GM12878 (cell line): ENCODE measurements around the gene PCSK6. TPM values are rescaled to one million over a fixed set of nuclear protein-coding genes. Genes with fewer than 3 reads are reported as not detected.

Experiments used
- ATAC-seq: fragments of 200-7000 bp; cut with Tn5 transposase; 3 replicates; pipeline ENCODE4 v1.9.1; 2020; ENCODE audit warnings: mild to moderate bottlenecking, moderate library complexity
- BruUV-seq: library from RNA; stranded (reverse); fragments of 400-500 nt; replicated peaks from 2 replicates; lab custom pipeline; 2021; lab: Mats Ljungman, UMichigan
- CTCF ChIA-PET: fragments of 300-600 bp; sonication (Branson Sonifier 250); formaldehyde crosslinking; extraction: SDS; loops from one replicate; lab custom pipeline; 2021; ENCODE audit warnings: inconsistent platforms; lab: Yijun Ruan, JAX
- POLR2A ChIA-PET: fragments of 350-600 bp; formaldehyde crosslinking; extraction: SDS; loops from one replicate; lab custom pipeline; 2021; ENCODE audit warnings: inconsistent platforms; lab: Charles Lee
- RAD21 ChIA-PET: fragments of 300-600 bp; sonication (Branson Sonifier 250); formaldehyde crosslinking; loops from one replicate; lab custom pipeline; 2023; ENCODE audit warnings: antibody characterized with exemption; ENCODE audit not compliant: unreplicated experiment; lab: Charles Lee
- SMC1A ChIA-PET: fragments of 300-600 bp; sonication (Branson Sonifier 250); formaldehyde crosslinking; loops from one replicate; lab custom pipeline; 2023; ENCODE audit not compliant: unreplicated experiment, uncharacterized antibody; lab: Charles Lee
- DNase-seq: peaks from one replicate; pipeline ENCODE4 v3.0.0-alpha.2; 2011; ENCODE audit warnings: low read depth, low spot score
- FAIRE-seq: peaks from 3 replicates; lab custom pipeline; 2011; peaks lifted over from hg19 to GRCh38; lab: Jason Lieb, UNC
- H2AFZ ChIP-seq: 2 replicates; pipeline ENCODE4 v1.6.0; 2011; ENCODE audit warnings: low read depth, low read length, control low read depth; ENCODE audit not compliant: control insufficient read depth
- H3K27ac ChIP-seq: 2 replicates; pipeline ENCODE4 v1.5.1; 2011; ENCODE audit warnings: control low read depth; ENCODE audit not compliant: control insufficient read depth, insufficient read depth
- H3K27me3 ChIP-seq, 2 experiments: replicated peaks in 1 of 2; 2 replicates each; pipeline versions ENCODE4 v1.6.0 to v1.6.1; 2011; ENCODE audit warnings: low read length in 1 of 2; ENCODE audit not compliant: control insufficient read depth in 2 of 2, insufficient read depth in 2 of 2
- H3K36me3 ChIP-seq, 2 experiments: 2 replicates each; pipeline ENCODE4 v1.5.1; 2011; ENCODE audit warnings: low read length in 1 of 2; ENCODE audit not compliant: control insufficient read depth in 2 of 2, insufficient read depth in 2 of 2
- H3K4me1 ChIP-seq: 2 replicates; pipeline ENCODE4 v1.6.1; 2011; ENCODE audit warnings: mild to moderate bottlenecking, low read length, moderate library complexity, mixed read lengths; ENCODE audit not compliant: control insufficient read depth, insufficient read depth
- H3K4me2 ChIP-seq: 2 replicates; pipeline ENCODE4 v1.6.0; 2011; ENCODE audit warnings: control low read depth; ENCODE audit not compliant: control insufficient read depth, insufficient read depth
- H3K4me3 ChIP-seq: fragments of 200-600 bp; sonication (generic); 2 replicates; pipeline ENCODE4 v1.5.1; 2016
- H3K79me2 ChIP-seq: 2 replicates; pipeline ENCODE4 v1.6.0; 2011; ENCODE audit warnings: low read length; ENCODE audit not compliant: control insufficient read depth, insufficient read depth
- H3K9ac ChIP-seq: 2 replicates; pipeline ENCODE4 v1.8.0; 2011; ENCODE audit warnings: low read length, control low read depth, mixed read lengths; ENCODE audit not compliant: control insufficient read depth, insufficient read depth
- H3K9me3 ChIP-seq: replicated peaks from 3 replicates; pipeline ENCODE4 v1.5.1; 2011; ENCODE audit warnings: mild to moderate bottlenecking, low read length; ENCODE audit not compliant: control insufficient read depth, insufficient read depth
- H4K20me1 ChIP-seq: 2 replicates; pipeline ENCODE4 v1.6.0; 2011; ENCODE audit not compliant: control insufficient read depth, insufficient read depth
- BHLHE40 ChIP-seq, 2 experiments: fragments of 450-650 bp in 1 of 2; IDR thresholded peaks; 2 replicates each; pipeline ENCODE4 v1.6.1; 2011 to 2017; ENCODE audit warnings: low read depth in 2 of 2, borderline replicate concordance in 1 of 2, improper control_type of control experiment in 1 of 2, low read length in 1 of 2, mild to moderate bottlenecking in 1 of 2
- BRCA1 ChIP-seq: IDR thresholded peaks from 2 replicates; pipeline ENCODE4 v1.6.1; 2011; ENCODE audit warnings: low read depth, low read length, improper control_type of control experiment
- KDM1A ChIP-seq: fragments of 200-600 bp; sonication (generic); IDR thresholded peaks from 2 replicates; pipeline ENCODE4 v1.6.1; 2016; ENCODE audit warnings: borderline replicate concordance
- NBN ChIP-seq: fragments of 450-650 bp; IDR thresholded peaks from 2 replicates; pipeline ENCODE4 v1.6.1; 2016
- NFYB ChIP-seq: IDR thresholded peaks from 2 replicates; pipeline ENCODE4 v1.6.1; 2011; ENCODE audit warnings: low read depth, mild to moderate bottlenecking, low read length, improper control_type of control experiment, moderate library complexity; ENCODE audit not compliant: insufficient read depth
- SREBF1 ChIP-seq: IDR thresholded peaks from 2 replicates; pipeline ENCODE4 v1.6.1; 2012; ENCODE audit warnings: mild to moderate bottlenecking, low read length
- SRF ChIP-seq, 2 experiments: IDR thresholded peaks; 2 replicates each; pipeline ENCODE4 v1.6.1; 2011; ENCODE audit warnings: low read depth in 2 of 2, low read length in 2 of 2, mild to moderate bottlenecking in 1 of 2, moderate library complexity in 1 of 2
- STAT1 ChIP-seq: fragments of 450-650 bp; conservative IDR thresholded peaks from 2 replicates; pipeline ENCODE4 v1.6.1; 2014; ENCODE audit warnings: antibody characterized with exemption, mild to moderate bottlenecking
- YBX1 ChIP-seq: fragments of 450-650 bp; IDR thresholded peaks from 2 replicates; pipeline ENCODE4 v1.6.1; 2016; ENCODE audit warnings: antibody characterized with exemption
- WGBS: methylation state at CpG from one replicate; pipeline ENCODE4 v1.1.6; 2016; ENCODE audit warnings: low lambda C conversion rate; ENCODE audit not compliant: insufficient replicate concordance, insufficient coverage; ENCODE audit errors: missing lambda C conversion rate; 5-methylcytosine and 5-hydroxymethylcytosine counted together
- in situ Hi-C: fragments of 300-500 bp; cut with MboI; formaldehyde crosslinking; loops from 9 replicates; pipeline ENCODE4 v1.14.3; 2018; ENCODE audit warnings: mixed read lengths
- intact Hi-C: fragments of 100-400 bp; cut with micrococcal nuclease; formaldehyde crosslinking; loops from one replicate; pipeline ENCODE4 v1.14.2; 2022; ENCODE audit not compliant: unreplicated experiment
- polyA plus RNA-seq, 11 experiments: library from polyadenylated mRNA; depleted of rRNA in 4 of 11; unstranded in 6 of 11; stranded (reverse) in 5 of 11; fragments of >200 nt; fragmentation: Nextera tagmentation in 4 of 11; fragmentation: Illumina TruSeq in 1 of 11; extraction: Ambion mirVana in 4 of 11; extraction: Trizol in 1 of 11; gene quantifications; 1 replicate in 1 of 11; 2 replicates in 10 of 11; pipeline versions ENCODE4 v1.2.1 to v1.2.3, GENCODE V29; 2011 to 2016; ENCODE audit warnings: inconsistent platforms in 2 of 11, missing spikeins in 2 of 11, low read depth in 1 of 11
- total RNA-seq, 4 experiments: library from RNA; depleted of rRNA in 3 of 4; stranded (reverse); fragments of >200 nt in 3 of 4; fragmentation: Illumina TruSeq in 1 of 4; extraction: Trizol in 1 of 4; gene quantifications; 2 replicates each; pipeline versions ENCODE4 v1.2.1 to v1.2.3, GENCODE V29; 2013 to 2021
- TF ChIP-seq, protein P1 (sequence below): fragments of 450-650 bp; IDR thresholded peaks from 2 replicates; pipeline ENCODE4 v1.6.1; 2017; ENCODE audit warnings: low read depth, mild to moderate bottlenecking, moderate library complexity
- TF ChIP-seq, protein P2 (sequence below): IDR thresholded peaks from 2 replicates; pipeline ENCODE4 v1.6.1; 2011; ENCODE audit warnings: low read depth, low read length, improper control_type of control experiment, borderline replicate concordance
- TF ChIP-seq, protein P3 (sequence below): IDR thresholded peaks from 2 replicates; pipeline ENCODE4 v1.6.1; 2011; ENCODE audit warnings: low read depth, mild to moderate bottlenecking, low read length, moderate library complexity, borderline replicate concordance; ENCODE audit errors: extremely low read depth

PCSK6 gene
- total and polyA plus RNA-seq, 10 of the 15 experiments (the other 5 are each of a cell fraction or from before 2014, with no cell fraction given), result 0.19 to 0.67 (median 0.25) TPM; not detected in 4

DNA sequence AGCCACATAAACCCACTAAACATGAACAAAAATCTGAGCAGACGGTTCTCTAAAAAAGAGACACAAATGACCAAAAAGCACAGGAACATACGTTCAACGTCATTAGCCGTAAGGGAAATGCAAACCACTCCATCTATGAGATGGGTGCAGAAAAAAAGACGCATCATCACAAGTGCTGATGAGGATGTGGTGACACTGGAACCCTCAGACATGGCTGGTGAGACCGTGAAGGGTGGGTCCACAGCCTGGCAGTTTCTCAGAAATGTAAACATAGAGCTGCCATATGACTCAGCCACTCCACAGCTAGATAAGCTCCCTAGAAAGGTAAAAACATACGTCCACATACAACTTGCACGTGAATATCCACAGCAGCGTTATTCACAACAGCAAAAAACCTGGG lies 23.3 kb downstream of the PCSK6 start:
- Histone ChIP-seq H2AFZ (no peak overlapping the region), H3K9me3 (no peaks in the 10 kb centered on the region), H3K27me3 (no peaks in the 10 kb centered on the region; a peak in 1 of 4 replicates), H3K9ac (no peak overlapping the region), H3K79me2 (no peaks in the 10 kb centered on the region), H3K27ac (no peak overlapping the region), H3K4me1 (no peaks in the 10 kb centered on the region), H3K4me2 (no peak overlapping the region), H4K20me1 (no peaks in the 10 kb centered on the region), H3K36me3 (no peaks in the 10 kb centered on the region), H3K4me3 (no peak overlapping the region)
- CTCF ChIA-PET, result no interaction called here
- intact Hi-C loops (no loop called here), in situ Hi-C loops (no loop called here)
- TF ChIP-seq NBN (no peak), SREBF1 (no peak), KDM1A (no peak), BHLHE40 (IDR thresholded peaks at IDR 0.05; ENCODE audit: borderline replicate concordance in 1 of 2, low read depth in 2 of 2, low read length in 1 of 2) (no peak), BRCA1 (no peak), YBX1 (no peak), NFYB (no peak), STAT1 (no peak), SRF (IDR thresholded peaks at IDR 0.05; ENCODE audit: low read depth in 2 of 2, low read length in 2 of 2) (no peak)
- TF ChIP-seq, protein P1, sequence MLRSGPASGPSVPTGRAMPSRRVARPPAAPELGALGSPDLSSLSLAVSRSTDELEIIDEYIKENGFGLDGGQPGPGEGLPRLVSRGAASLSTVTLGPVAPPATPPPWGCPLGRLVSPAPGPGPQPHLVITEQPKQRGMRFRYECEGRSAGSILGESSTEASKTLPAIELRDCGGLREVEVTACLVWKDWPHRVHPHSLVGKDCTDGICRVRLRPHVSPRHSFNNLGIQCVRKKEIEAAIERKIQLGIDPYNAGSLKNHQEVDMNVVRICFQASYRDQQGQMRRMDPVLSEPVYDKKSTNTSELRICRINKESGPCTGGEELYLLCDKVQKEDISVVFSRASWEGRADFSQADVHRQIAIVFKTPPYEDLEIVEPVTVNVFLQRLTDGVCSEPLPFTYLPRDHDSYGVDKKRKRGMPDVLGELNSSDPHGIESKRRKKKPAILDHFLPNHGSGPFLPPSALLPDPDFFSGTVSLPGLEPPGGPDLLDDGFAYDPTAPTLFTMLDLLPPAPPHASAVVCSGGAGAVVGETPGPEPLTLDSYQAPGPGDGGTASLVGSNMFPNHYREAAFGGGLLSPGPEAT, result no peak
- TF ChIP-seq, protein P2, sequence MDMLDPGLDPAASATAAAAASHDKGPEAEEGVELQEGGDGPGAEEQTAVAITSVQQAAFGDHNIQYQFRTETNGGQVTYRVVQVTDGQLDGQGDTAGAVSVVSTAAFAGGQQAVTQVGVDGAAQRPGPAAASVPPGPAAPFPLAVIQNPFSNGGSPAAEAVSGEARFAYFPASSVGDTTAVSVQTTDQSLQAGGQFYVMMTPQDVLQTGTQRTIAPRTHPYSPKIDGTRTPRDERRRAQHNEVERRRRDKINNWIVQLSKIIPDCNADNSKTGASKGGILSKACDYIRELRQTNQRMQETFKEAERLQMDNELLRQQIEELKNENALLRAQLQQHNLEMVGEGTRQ, result no peak
- TF ChIP-seq, protein P3, sequence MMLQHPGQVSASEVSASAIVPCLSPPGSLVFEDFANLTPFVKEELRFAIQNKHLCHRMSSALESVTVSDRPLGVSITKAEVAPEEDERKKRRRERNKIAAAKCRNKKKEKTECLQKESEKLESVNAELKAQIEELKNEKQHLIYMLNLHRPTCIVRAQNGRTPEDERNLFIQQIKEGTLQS, result no peak
- ATAC-seq (no peak), DNase-seq (no peak), FAIRE-seq (no peak)
- no TSS peak for BruUV-seq
- WGBS, result 61% methylated on average over 9 of the region's 9 CpGs
- RAD21 ChIA-PET, result no interaction called here
- SMC1A ChIA-PET, result no interaction called here
- POLR2A ChIA-PET, result no interaction called here
